Left lung (tissue), 10 donors: ENCODE measurements around the gene ADAD2. TPM values are rescaled to one million over a fixed set of nuclear protein-coding genes. Genes with fewer than 3 reads are reported as not detected.
"Not testable (repeated sequence)": the region's sequence is repeated elsewhere in the genome, so short reads cannot be mapped to it uniquely, and the experiment has no call there.

ENCODE experiments used
- ATAC-seq: fragments of 200-7000 bp; cut with Tn5 transposase; one replicate; pipeline ENCODE4 v1.9.1; 2020; ENCODE audit warnings: moderate library complexity
- DNase-seq, 4 donors: peaks; one replicate each; pipeline ENCODE4 v3.0.0-alpha.2; 2013 to 2020
- H3K27ac ChIP-seq, 2 donors: fragments of 200-600 bp; sonication (generic) in 1 of 2; one replicate each; pipeline versions ENCODE4 v1.5.0 to v1.8.0; 2020 to 2021
- H3K27me3 ChIP-seq, 2 donors: fragments of 200-600 bp; sonication (generic) in 1 of 2; one replicate each; pipeline versions ENCODE4 v1.5.0 to v1.8.0; 2020 to 2021
- H3K36me3 ChIP-seq, 2 donors: fragments of 200-600 bp; sonication (generic) in 1 of 2; one replicate each; pipeline versions ENCODE4 v1.5.0 to v1.8.0; 2020 to 2021
- H3K4me1 ChIP-seq, 2 donors: fragments of 200-600 bp; one replicate each; pipeline ENCODE4 v1.8.0; 2021
- H3K4me3 ChIP-seq, 2 donors: fragments of 200-600 bp; sonication (generic) in 1 of 2; one replicate each; pipeline versions ENCODE4 v1.5.0 to v1.8.0; 2020 to 2021; ENCODE audit warnings: mild to moderate bottlenecking in 1 of 2
- H3K9me3 ChIP-seq, 2 donors: fragments of 200-600 bp; sonication (generic) in 1 of 2; one replicate each; pipeline versions ENCODE4 v1.5.0 to v1.8.0; 2020 to 2021
- CTCF ChIP-seq, 2 donors: fragments of 200-600 bp; sonication (generic) in 1 of 2; IDR thresholded peaks; one replicate each; pipeline versions ENCODE4 v1.5.0 to v1.8.0; 2021; ENCODE audit warnings: antibody characterized with exemption in 2 of 2
- intact Hi-C, 2 donors: fragments of 100-400 bp; cut with DNase I; formaldehyde crosslinking; loops; one replicate each; pipeline versions ENCODE4 v1.11.2 to v1.14.2; 2022
- polyA plus RNA-seq, 6 donors: library from polyadenylated mRNA; unstranded; fragments of 120-200 nt; gene quantifications; one replicate each; pipeline ENCODE4 v1.2.1, GENCODE V29; 2013; ENCODE audit not compliant: insufficient read length in 6 of 6
- total RNA-seq, 2 donors: library from RNA; stranded (reverse); fragmentation: NEBNext Ultra II Directional; extraction: Animal tissue kit (Norgen Biotek cat#: 25700); gene quantifications; one replicate each; pipeline ENCODE4 v1.2.1, GENCODE V29; 2021
- donor health status: DM: no; HTN: yes; CAD: no.
- donor health status: DM: no; HTN: no; CAD: no.

ADAD2 gene
- total and polyA plus RNA-seq, 8 donors = 0.09 to 1.4 (median 0.41) TPM

GRCh38 chr16:84199097-84199496 is 8.1 kb downstream of the ADAD2 start:
- intact Hi-C loops = no loop called here
- peaks cover 0 to 17% of the 10 kb centered on the region in 2 donors for H3K27me3 ChIP-seq
- H3K27ac ChIP-seq = peak overlapping the region in 1 of 2 donors; percentile 61
- TF ChIP-seq CTCF (IDR thresholded peaks at IDR 0.05) = no peak
- no peak overlapping the region for H3K4me3 ChIP-seq
- H3K36me3 ChIP-seq = no peaks in the 10 kb centered on the region
- DNase-seq = no peak
- H3K4me1 ChIP-seq = peaks cover 0 to 17% of the 10 kb centered on the region in 2 donors
- no peaks in the 10 kb centered on the region for H3K9me3 ChIP-seq
- no peak for ATAC-seq

- DNase-seq = no peak
- Histone ChIP-seq H3K4me3 (no peak overlapping the region), H3K4me1 (peaks cover 0 to 17% of the 10 kb centered on the region in 2 donors), H3K27ac (peak overlapping the region in 1 of 2 donors; percentile 61), H3K9me3 (no peaks in the 10 kb centered on the region), H3K36me3 (no peaks in the 10 kb centered on the region), H3K27me3 (peaks cover 0 to 9% of the 10 kb centered on the region in 2 donors)
- intact Hi-C loops = no loop called here
- TF ChIP-seq CTCF (IDR thresholded peaks at IDR 0.05) = no peak
- ATAC-seq = peak; percentile 35
Measured at GRCh38 chr16:84199861-84200260, 8.9 kb downstream of the ADAD2 start.

GRCh38 chr16:84204551-84204950 is 13.6 kb downstream of the ADAD2 start:
- intact Hi-C loops = not testable (repeated sequence)

GRCh38 chr16:84205123-84205522 is 14.2 kb downstream of the ADAD2 start:
- H3K27me3 ChIP-seq, H3K4me3 ChIP-seq, H3K27ac ChIP-seq, H3K9me3 ChIP-seq, H3K4me1 ChIP-seq, H3K36me3 ChIP-seq, intact Hi-C loops, ATAC-seq, DNase-seq: not testable (repeated sequence)

More at GRCh38 chr16:84204551-84204950, 13.6 kb downstream of the ADAD2 start:
- H3K9me3 ChIP-seq, H3K27ac ChIP-seq, DNase-seq, H3K27me3 ChIP-seq, H3K36me3 ChIP-seq, ATAC-seq, H3K4me1 ChIP-seq, H3K4me3 ChIP-seq: not testable (repeated sequence)

GRCh38 chr16:84205976-84206691 is 15.2 kb downstream of the ADAD2 start:
- Histone ChIP-seq H3K27ac (no peak overlapping the region), H3K4me3 (no peak overlapping the region), H3K4me1 (no peaks in the 10 kb centered on the region), H3K27me3 (no peaks in the 10 kb centered on the region), H3K36me3 (no peaks in the 10 kb centered on the region), H3K9me3 (no peaks in the 10 kb centered on the region)
- intact Hi-C loops = no loop called here
- DNase-seq (no peak), ATAC-seq (no peak)
- TF ChIP-seq CTCF (IDR thresholded peaks at IDR 0.05) = no peak

GRCh38 chr16:84207251-84207650 is 16.3 kb downstream of the ADAD2 start:
- no peak for TF ChIP-seq CTCF (IDR thresholded peaks at IDR 0.05)
- no peaks in the 10 kb centered on the region for H3K9me3 ChIP-seq
- ATAC-seq (no peak), DNase-seq (no peak)
- no peak overlapping the region for H3K4me3 ChIP-seq
- no peaks in the 10 kb centered on the region for H3K36me3 ChIP-seq
- no peaks in the 10 kb centered on the region for H3K27me3 ChIP-seq
- H3K27ac ChIP-seq = no peak overlapping the region
- intact Hi-C loops = no loop called here
- H3K4me1 ChIP-seq = no peaks in the 10 kb centered on the region
